ENCODE results near the gene CMSS1.

CMSS1 gene

GRCh38 chr3:99817437-99818240, at the start of gene CMSS1:
TSS of gene CMSS1 (plus strand) at chr3:99817862.
- peak; percentile 96 for DNase-seq

GRCh38 chr3:99768126-99768525, 49.5 kb upstream of the CMSS1 start:
- no peak for DNase-seq

- no peak for DNase-seq
Observed at GRCh38 chr3:99768808-99769501, 48.7 kb upstream of the CMSS1 start.

- no peak for DNase-seq
Observed at GRCh38 chr3:99772171-99772570, 45.5 kb upstream of the CMSS1 start.

- no peak for DNase-seq
Observed at GRCh38 chr3:99772671-99773070, 45.0 kb upstream of the CMSS1 start.

GRCh38 chr3:99774467-99774866, 43.2 kb upstream of the CMSS1 start:
- DNase-seq: no peak

GRCh38 chr3:99776516-99777209, 41.0 kb upstream of the CMSS1 start:
- no peak for DNase-seq

- DNase-seq: no peak
Observed at GRCh38 chr3:99777210-99777549, 40.5 kb upstream of the CMSS1 start.

GRCh38 chr3:99777708-99778107, 40.0 kb upstream of the CMSS1 start:
- DNase-seq: no peak

GRCh38 chr3:99780749-99781148, 36.9 kb upstream of the CMSS1 start:
- peak; percentile 24 for DNase-seq

- DNase-seq: peak; percentile 9
Observed at GRCh38 chr3:99781761-99782160, 35.9 kb upstream of the CMSS1 start.

- DNase-seq: no peak
Observed at GRCh38 chr3:99783011-99783573, 34.6 kb upstream of the CMSS1 start.

- DNase-seq: peak; percentile 75
Observed at GRCh38 chr3:99789011-99789721, 28.5 kb upstream of the CMSS1 start.

- DNase-seq: no peak
Observed at GRCh38 chr3:99794485-99794884, 23.2 kb upstream of the CMSS1 start.

GRCh38 chr3:99795573-99795972, 22.1 kb upstream of the CMSS1 start:
- DNase-seq: no peak

- DNase-seq: no peak
Observed at GRCh38 chr3:99799422-99799821, 18.2 kb upstream of the CMSS1 start.

- DNase-seq: no peak
Observed at GRCh38 chr3:99803297-99803696, 14.4 kb upstream of the CMSS1 start.

GRCh38 chr3:99805160-99805559, 12.5 kb upstream of the CMSS1 start:
- no peak for DNase-seq

- DNase-seq: peak; percentile 74
Observed at GRCh38 chr3:99808163-99808794, 9.4 kb upstream of the CMSS1 start.

GRCh38 chr3:99809565-99809964, 8.1 kb upstream of the CMSS1 start:
- no peak for DNase-seq

- DNase-seq: no peak
Observed at GRCh38 chr3:99810403-99810802, 7.3 kb upstream of the CMSS1 start.

- DNase-seq: peak; percentile 49
Observed at GRCh38 chr3:99817047-99817436, 620 bp upstream of the CMSS1 start.
